Fibroblast of villous mesenchyme (primary cell): ENCODE data around the gene POU5F1. TPM values are rescaled to one million over a fixed set of nuclear protein-coding genes. Genes with fewer than 3 reads are reported as not detected.
"Not testable (repeated sequence)": the region's sequence is repeated elsewhere in the genome, so short reads cannot be mapped to it uniquely, and the experiment has no call there.

Experiments
- DNase-seq: peaks from one replicate; pipeline ENCODE4 v3.0.0-alpha.2; 2010; ENCODE audit warnings: low read depth
- H3K4me3 ChIP-seq: 2 replicates; pipeline ENCODE4 v1.5.1; 2011; ENCODE audit warnings: low read depth, mild to moderate bottlenecking, low read length
- CTCF ChIP-seq: IDR thresholded peaks from 2 replicates; pipeline ENCODE4 v1.5.1; 2012; ENCODE audit warnings: low read depth, mild to moderate bottlenecking, low read length; ENCODE audit not compliant: insufficient read depth
- total RNA-seq: library from RNA; depleted of rRNA; stranded (reverse); fragments of >200 nt; gene quantifications from 2 replicates; pipeline ENCODE4 v1.2.3, GENCODE V29; 2012

Gene POU5F1
- total RNA-seq, 1 donor: not detected

- no peak for DNase-seq
- H3K4me3 ChIP-seq: no peak overlapping the region
- TF ChIP-seq CTCF: no peak
Measured at GRCh38 chr6:31165986-31166385, 4.5 kb downstream of the POU5F1 start.

GRCh38 chr6:31165064-31165832, 5.2 kb downstream of the POU5F1 start:
- H3K4me3 ChIP-seq, DNase-seq: not testable (repeated sequence)

GRCh38 chr6:31164475-31165063, 5.9 kb downstream of the POU5F1 start:
- not testable (repeated sequence) for H3K4me3 ChIP-seq, DNase-seq

DNA sequence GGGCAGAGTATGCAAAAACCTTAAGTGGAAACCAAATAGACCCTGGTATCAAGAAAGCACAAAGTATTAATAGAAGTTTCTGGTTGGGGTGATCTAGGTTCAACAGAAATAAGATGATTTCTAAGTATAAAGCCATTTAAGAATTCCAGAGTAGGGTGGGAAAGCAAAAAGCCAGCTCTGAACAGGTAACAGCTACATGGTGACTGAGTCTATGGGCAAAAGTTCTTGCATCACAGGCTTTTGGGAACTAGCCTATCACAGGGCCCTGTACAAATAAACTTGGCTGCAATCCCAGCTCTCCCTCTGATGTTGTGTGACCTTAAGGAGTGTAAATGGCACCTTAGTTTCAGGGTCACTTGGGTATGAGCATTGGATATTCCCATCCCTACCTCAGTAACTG, 6.6 kb downstream of the POU5F1 start:
- H3K4me3 ChIP-seq: no peak overlapping the region
- DNase-seq: peak; percentile 18
- TF ChIP-seq CTCF: no peak

GRCh38 chr6:31162463-31163165, 7.9 kb downstream of the POU5F1 start:
- no peak overlapping the region for H3K4me3 ChIP-seq
- DNase-seq: no peak
- TF ChIP-seq CTCF: no peak

GRCh38 chr6:31161216-31162126, 9.0 kb downstream of the POU5F1 start:
- no peak overlapping the region for H3K4me3 ChIP-seq
- no peak for TF ChIP-seq CTCF
- DNase-seq: no peak

DNA sequence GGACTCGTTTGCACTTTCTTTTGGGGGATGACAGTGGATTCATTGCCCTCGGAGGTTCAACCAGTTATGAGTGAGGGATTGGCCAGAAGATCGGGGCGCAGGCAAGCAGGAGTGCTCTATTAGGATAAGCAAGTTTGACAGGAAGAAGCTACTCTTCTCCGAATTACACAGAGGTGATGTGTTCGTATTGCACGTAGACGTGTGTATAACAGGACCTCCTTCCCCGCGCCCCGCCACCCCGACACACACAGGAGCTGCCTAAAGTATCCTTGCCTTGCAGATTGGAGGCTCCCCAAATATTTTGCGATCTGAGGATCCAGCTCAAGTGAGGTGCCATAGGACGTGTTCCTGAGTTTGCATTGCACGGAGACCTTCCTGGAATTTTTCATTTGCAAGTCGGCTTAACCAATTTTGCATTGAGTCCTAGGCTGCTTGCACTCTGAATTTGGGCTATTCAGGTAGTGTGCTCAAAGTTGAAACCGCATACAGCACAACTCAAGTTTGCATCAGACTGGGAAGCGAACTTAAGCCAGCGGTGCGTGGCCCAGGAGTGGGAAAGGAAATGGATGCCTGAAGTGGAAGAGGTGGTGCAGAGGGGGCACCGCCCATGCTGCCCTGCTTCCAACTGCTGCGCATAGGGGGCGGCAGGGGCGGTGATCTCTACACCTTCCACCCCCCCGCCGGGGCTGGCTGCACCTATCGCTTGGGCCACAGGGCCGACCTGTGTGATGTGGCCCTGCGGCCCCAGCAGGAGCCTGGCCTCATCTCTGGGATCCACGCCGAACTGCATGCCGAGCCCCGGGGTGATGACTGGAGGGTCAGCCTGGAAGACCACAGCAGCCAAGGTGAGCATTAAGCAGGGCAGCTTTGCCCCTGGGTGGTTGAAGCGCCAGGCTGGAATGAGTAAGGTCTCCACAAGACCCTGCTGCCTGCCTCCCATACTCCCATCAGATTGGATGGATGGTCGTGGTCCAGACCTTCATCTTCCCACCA, 11.3 kb downstream of the POU5F1 start:
- DNase-seq: peak; percentile 11
- peak; percentile 14 for TF ChIP-seq CTCF
- H3K4me3 ChIP-seq: peak overlapping the region; percentile 79
